Cerebellar nuclear complex (tissue), 1 donor: ENCODE data around the gene IER2.

Source experiments
- DNase-seq, 2 experiments: peaks; one replicate each; lab custom pipeline; 2025; lab: John Stamatoyannopoulos, UW

IER2 gene

DNA sequence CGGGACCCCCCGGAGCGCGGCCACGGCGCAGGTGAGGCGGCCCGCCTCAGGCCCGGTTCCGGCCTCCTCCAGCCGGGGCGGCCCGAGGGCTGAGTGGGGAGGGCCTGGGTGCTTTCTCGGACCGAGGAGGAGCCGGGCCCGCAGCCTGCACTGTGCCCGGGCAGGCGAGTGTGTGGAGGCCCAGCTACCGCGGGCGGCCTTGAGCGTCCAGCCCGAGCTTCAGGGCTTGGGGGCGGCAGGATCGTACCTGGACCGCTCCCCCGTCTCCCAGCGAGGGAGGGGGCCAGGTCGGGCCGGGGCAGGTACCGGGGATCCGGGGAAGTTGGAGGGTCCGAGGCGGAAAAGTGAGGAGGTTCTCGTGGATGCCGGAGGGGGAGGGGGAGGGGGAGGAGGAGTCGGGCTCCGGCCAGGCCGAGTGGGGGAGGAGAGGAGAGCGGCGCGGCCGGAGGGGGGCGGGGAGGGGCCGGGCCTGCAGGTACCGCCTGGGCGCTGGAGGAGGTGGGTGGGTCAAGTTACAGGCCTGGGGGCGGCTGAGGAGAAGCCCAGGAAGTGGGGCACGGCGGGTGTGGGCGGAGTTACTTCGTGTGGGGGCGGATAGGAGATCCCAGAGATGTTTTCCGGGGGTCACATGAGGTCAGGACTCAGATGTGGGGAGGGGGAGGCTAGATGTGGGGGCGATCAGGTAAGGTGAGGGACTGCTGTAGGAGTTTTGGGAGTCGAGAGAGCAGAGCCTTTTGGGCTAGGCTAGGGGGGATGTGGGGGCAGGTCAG, 31.6 kb upstream of the IER2 start:
- DNase-seq: no peak

- DNase-seq: no peak
These were observed 30.6 kb upstream of the IER2 start for GRCh38 chr19:13119627-13120026.

DNA sequence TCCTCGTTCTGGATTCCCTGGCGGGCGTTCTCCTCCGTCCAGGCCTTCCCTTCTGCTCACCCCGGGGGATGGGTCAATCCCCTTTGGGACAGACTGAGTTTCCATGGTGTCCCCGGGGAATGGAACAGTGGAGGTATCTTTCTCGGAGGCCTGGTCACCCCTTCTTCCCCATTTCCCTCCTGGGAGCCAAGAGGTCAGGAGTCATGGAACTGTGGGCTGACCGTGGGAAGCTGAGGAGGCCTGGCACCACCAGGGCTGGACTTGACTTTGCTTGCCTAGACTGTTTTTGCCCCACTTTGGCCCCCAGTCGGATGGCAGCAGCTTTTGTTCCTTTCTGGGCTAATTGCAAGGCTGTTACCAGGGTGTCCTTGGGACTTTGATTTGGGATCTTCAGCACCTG, 30.2 kb upstream of the IER2 start:
- no peak for DNase-seq

DNA sequence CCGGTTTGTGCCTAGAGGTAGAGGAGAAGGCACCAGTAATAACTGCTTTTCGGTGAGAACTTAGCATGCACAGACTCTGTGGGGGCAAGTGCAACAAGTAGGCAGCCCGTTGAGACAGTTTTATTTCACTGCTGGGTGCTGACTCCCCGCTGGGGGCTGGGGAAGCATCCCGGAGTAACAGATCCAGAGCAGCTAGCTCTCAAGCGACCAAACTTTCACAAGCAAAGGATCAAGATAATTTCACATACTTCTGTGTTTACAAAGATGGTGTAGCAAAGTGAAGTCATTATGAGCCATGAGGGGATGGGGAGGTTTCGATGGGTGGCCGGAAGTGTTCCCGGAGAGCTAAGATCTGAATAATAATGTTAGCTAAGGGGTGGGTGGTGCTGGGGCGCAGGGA, 29.4 kb upstream of the IER2 start:
- no peak for DNase-seq

- DNase-seq: no peak
These were observed 28.5 kb upstream of the IER2 start for GRCh38 chr19:13121551-13122274.

- no peak for DNase-seq
These were observed 27.8 kb upstream of the IER2 start for GRCh38 chr19:13122275-13122878.

DNA sequence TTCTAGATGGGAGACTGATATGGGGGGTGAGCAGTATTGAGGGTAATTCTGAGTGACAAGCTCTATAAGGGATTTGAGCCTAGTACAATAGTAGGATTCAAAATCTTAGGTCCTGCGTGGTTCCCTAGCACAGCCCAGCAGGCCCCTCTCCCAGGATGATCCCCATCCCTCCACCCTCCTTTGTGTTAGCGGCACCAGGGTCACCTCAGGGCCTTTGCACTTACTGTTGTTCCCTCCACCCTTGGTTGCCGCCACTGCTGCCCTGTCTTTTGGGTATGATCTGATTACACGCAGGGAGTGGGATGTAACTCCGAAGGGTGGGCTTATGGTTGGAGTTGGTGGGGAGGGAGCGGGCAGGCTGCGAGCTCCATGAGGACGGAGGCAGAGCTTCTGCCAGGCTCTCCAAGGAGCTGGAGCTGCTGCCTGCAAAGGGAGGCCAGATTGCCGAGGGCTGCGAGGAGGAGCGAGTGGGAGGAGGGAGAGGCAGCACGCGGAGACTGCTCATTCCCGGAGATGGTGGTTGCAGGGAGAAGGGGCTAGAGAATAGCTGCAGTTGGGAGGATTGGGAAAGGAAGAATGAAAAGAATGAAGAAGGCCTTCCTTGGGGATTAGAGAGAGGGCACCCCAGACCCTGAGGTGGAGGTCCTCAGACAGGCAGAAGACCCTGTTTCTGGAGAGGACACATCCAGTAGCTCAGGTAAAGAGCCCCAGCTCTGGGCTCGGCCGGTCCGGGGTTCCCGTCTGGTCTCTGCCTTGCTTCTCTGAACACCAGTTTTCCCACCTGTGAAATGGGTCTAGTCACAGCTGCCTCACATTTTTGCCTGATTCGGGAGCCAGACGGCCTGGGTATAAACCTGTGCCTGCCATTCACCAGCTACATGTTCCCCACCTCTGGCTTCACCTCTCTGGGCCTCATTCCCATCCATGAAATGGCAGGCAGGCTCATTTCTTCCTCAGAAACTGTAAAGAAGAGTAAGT, 26.9 kb upstream of the IER2 start:
- no peak for DNase-seq

- DNase-seq: no peak
These were observed 23.2 kb upstream of the IER2 start for GRCh38 chr19:13127051-13127450.

DNA sequence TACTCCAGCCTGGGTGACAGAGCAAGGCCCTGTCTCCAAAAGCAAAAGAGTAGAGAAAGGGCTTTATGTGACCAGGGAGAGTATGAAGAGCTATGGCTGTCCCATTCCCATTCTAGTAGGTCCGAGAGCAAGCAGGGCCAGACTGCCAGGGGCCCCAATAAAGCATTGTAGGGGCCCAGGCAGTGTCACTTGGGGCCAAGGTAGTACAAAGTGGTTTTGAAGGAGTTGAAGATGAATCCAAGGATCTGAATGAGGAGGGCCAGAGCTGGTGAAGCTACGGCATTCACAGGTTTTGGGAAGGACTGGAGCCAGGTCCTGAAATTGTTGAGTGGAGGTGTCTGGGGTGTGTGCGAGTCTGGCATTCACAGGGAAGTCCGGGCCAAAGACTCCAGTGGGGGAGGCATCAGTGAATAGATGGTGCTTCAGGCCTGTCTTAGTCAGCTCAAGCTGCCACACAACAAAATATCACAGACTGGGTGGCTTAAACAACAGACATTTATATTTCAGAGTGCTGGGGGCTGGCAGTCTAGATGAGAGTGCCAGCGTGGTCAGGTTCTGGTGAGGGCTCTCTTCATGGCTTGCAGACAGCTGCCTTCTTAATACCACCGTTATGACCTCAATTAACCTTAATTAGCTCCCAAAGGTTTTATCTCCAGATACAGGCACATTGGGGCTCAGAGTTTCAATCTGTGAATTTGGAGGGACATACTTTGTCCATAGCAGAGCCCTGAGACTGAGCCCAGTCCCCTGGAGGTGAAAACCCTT, 22.2 kb upstream of the IER2 start:
- DNase-seq: no peak

GRCh38 chr19:13128583-13128982, 21.6 kb upstream of the IER2 start:
- DNase-seq: no peak

DNA sequence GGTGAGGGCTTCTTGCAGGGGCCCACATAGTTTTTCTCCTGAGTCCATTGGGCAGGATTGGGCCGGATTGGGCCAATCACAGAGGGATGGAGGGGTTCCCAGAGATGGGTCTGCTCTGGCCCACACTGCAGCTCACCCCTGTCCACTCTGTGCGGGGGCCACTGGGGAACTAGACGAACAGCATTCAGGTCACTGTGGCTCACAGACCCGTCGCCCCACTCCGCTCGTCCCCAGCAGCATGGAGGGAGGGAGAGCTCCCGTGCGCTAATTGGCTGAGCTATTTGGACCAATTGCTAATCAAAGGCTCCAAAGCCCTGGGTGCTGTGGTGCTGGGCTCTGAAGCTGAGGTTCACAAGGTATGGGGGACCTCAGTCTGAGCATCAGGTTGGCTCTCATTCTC, 20.8 kb upstream of the IER2 start:
- DNase-seq: no peak

- DNase-seq: no peak
These were observed 19.2 kb upstream of the IER2 start for GRCh38 chr19:13130886-13131490.

DNA sequence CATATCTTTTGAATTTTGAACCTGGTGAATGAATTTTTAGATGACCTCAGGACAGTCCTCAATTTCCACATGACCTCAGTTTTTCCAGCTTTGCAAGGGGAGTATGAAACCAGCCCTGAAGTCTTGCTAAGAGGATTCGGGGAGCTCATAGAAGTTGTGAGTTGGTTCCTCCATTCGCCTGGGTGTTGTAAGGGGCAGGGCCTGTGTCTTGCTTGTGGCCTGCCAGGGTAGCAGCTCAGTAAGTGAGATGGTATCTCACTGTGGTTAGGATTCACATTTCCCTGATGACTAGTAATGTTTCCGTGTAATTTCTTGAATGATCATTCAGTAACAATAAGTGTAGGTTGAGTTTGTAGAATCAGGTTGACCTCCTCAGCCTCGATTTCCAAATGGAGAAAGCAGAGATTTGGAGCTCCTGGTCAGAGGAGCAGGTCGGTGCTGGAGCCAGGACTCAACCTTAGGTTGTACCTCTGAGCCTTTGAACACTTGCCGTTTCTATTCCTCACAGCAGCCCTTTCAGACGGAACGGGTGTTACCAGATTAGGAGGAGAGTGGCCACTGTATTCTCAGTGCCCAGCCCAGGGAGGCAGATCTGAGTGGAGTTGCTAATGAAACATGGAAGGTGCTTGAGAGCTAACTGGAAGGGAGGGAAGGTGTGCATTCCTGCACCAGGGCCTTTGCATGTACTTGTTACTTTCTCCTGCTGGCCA, 17.6 kb upstream of the IER2 start:
- DNase-seq: no peak

GRCh38 chr19:13133241-13133870, 16.9 kb upstream of the IER2 start:
- no peak for DNase-seq

DNA sequence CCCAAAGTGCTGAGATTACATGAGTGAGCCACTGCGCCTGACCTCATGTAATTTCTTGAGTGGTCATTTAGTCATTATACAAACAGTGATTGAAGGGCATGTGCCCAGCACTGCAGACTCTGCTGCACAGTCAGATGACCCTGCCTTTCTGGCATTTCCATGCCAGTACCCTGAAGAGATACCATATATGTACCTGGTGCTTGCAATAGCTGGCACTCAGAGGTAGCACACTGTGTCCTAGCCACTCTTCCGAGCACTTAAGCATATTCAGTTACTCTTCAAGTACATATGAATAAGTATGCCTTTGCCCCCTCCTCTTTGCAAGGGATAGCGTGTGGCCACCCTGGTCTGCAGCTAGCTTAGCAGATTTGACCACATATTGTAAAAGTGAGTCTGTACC, 15.6 kb upstream of the IER2 start:
- DNase-seq: no peak

DNA sequence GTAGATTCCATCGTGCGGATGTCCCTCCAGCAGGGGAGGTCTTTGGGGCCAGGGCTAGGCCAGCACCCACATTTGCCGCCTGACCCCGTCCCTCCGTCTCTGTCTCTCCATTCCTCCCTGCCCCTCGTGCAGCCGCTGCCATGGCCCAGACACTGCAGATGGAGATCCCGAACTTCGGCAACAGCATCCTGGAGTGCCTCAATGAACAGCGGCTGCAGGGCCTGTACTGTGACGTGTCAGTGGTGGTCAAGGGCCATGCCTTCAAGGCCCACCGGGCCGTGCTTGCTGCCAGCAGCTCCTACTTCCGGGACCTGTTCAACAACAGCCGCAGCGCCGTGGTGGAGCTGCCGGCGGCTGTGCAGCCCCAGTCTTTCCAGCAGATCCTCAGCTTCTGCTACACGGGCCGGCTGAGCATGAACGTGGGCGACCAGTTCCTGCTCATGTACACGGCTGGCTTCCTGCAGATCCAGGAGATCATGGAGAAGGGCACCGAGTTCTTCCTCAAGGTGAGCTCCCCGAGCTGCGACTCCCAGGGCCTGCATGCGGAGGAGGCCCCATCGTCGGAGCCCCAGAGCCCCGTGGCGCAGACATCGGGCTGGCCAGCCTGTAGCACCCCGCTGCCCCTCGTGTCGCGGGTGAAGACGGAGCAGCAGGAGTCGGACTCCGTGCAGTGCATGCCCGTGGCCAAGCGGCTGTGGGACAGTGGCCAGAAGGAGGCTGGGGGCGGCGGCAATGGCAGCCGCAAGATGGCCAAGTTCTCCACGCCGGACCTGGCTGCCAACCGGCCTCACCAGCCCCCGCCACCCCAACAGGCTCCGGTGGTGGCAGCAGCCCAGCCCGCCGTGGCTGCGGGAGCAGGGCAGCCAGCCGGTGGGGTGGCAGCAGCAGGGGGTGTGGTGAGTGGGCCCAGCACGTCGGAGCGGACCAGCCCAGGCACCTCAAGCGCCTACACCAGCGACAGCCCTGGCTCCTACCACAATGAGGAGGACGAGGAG, 14.8 kb upstream of the IER2 start:
- no peak for DNase-seq

GRCh38 chr19:13137290-13137794, 12.9 kb upstream of the IER2 start:
- DNase-seq: no peak
